Stimulated activated CD4-positive, alpha-beta T cell treated with anti-CD3 and anti-CD28 coated beads, Interleukin-15, amount 100 ng/mL, for 48 hours (primary cell): ENCODE measurements around the gene SHC3.

Experiments used
- DNase-seq, 2 donors: peaks; one replicate each; pipeline ENCODE4 v3.0.0-alpha.2; 2020; ENCODE audit warnings: low read depth in 2 of 2

The SHC3 gene

GRCh38 chr9:89054865-89055495 is 123.6 kb downstream of the SHC3 start:
- DNase-seq, result no peak

DNA sequence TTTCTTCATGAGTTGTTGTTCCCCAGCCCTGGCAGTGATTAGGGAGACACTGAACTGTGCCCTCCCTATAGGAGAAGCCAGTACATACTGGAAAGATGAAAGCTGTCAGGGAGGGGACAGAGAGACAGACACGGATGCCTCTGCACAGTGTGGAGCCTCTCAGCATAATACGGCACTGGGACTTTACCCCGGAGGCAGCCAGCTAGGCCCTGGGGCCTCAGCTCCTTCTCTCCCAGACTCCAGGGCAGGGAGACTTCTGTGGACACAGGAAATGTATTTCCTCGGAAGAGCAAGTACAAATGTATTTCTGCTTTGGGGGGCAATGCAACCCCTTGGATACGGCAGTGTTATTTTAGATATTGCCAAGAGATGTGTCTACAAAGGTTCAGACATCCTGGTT is 125.3 kb downstream of the SHC3 start:
- DNase-seq, result no peak

DNA sequence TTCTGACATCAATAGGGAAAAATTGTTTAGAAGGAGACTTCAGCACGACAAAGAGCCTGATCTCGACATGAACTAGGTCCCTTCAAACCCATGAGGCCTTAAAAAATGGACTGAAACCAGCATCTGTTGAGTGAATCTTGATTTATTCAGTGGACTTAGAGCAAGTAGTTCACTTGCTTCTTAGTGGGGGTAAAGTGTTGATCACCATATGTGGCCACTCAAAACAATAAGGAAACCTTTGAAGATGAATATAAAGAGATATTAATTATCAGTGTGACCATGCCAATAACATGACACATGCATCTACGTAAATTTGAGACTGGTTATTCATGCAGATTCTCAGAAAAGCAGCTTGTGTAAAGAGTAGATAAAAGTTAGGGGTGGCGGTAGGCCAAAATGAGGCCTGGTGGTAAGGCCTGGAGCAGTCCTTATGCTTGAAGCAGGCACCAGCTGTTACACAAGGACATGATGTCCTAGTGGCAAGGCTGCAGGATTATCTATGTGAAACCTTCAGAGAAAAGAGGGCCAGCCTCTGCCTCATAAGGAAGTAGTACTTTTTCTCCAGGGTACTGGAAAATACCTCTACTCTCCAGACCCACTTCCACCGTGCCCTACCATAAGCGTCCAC is 126.0 kb downstream of the SHC3 start:
- DNase-seq, result no peak

- no peak for DNase-seq
Measured at GRCh38 chr9:89051421-89052025, 127.1 kb downstream of the SHC3 start.

GRCh38 chr9:89049646-89050045 is 129.0 kb downstream of the SHC3 start:
- DNase-seq, result no peak

DNA sequence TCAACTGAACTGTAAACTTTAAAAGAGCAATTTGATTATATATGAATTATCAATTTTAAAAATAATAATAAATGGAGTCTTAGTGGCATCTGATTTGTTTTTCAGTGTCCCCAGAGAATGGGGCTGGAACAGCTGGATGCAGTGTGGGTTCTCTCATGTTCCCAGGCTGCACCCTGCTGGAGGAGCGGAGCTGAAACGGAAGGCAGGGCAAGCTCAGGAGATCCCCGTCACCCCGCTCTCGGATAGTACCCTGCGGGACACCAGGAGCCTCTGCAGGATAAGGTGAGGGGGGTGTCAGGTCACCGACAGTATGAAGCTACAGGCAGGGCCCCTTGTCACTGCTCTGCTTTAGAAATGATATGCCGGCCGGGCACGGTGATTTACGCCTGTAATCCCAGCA is 130.0 kb downstream of the SHC3 start:
- DNase-seq, result no peak

DNA sequence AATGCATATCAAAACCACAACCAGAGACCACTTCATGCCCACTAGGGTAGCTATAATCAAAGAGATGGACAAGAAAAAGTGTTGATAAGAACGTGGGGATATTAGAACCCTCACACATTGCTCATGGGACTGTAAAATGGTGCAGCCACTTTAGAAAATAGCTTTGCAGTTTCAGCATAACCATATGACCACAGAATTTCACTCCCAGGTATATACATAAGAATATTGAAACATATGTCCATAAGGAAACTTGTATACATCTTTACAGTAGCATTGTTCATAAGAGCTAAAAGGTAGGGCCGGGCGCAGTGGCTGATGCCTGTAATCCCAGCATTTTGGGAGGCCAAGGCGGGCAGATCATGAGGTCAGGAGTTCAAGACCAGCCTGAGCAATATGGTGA is 131.0 kb downstream of the SHC3 start:
- no peak for DNase-seq

DNA sequence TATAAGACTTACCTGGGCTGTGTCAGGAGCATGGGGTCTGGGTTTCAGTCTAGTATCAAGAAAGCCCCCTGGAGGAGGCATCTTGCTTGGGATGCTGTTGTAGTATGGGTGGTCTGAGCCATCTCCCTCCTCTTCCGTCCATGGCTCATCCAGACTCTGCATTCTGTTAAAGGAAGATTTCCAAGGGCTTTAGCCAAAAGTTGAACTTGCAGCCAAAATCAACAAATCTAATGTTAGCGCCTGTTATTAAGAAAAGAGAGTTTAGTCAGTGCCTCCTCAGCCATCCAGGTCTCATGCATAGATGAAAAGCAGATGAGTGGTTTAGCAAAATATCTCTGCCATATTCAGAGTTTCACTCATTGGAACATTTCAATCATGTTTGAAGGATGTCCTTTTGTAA is 131.8 kb downstream of the SHC3 start:
- DNase-seq, result no peak

DNA sequence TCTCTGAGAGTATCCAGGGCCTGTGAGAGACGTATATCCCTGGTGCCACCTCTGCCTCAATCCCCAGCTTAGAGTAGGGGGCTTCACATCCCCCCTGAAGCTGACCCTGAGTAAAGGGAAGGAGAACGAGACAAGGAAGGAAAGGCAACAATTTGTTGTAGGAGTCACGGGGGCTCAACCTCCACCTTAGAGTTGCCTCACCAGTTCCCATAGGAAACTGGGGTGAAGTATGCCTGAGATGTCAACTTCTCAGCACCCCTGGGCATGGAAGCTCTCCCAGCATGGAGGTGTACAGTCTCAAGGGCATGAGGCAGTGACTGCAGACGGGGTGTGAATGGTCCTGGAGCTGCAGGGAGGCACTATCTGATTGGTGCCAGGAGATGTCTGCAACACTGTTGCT is 133.7 kb downstream of the SHC3 start:
- no peak for DNase-seq

DNA sequence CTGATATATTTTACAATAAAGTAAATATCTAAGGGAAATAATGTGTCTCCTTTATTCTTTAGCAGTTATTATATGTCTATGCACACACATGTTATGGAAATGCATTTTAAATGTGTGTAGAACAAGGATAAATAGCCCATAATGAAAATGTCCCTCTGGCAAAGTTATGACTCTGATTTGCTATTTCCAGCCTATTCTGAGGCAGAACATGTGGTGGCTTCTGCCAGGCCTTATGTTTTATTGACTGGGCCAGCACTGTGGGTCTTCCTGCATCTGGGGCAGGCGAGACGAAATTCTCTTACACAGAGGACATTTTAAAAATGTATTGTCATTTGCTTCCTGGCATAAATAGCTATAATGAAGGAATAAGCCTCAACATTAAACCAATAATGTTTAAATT is 134.5 kb downstream of the SHC3 start:
- no peak for DNase-seq

- no peak for DNase-seq
Measured at GRCh38 chr9:89042984-89043383, 135.6 kb downstream of the SHC3 start.

DNA sequence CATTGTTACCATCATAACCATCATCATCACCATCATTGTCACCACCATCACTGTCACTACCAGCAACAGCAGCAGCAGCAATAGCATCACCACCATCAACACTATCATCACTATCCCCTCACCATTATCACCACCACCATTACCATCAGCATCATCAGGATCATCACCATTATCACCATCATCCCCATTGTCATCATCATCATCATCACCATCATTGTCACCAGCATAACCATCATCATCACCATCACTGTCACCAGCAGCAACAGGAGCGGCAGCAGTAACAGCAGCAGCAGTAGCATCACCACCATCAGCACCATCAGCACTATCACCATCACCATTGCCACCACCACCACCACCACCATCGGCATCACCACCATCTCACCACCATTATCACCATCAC is 139.0 kb downstream of the SHC3 start:
- DNase-seq, result no peak

GRCh38 chr9:89039104-89039465 is 139.5 kb downstream of the SHC3 start:
- DNase-seq, result no peak

GRCh38 chr9:89038382-89039103 is 140.1 kb downstream of the SHC3 start:
- DNase-seq, result no peak

DNA sequence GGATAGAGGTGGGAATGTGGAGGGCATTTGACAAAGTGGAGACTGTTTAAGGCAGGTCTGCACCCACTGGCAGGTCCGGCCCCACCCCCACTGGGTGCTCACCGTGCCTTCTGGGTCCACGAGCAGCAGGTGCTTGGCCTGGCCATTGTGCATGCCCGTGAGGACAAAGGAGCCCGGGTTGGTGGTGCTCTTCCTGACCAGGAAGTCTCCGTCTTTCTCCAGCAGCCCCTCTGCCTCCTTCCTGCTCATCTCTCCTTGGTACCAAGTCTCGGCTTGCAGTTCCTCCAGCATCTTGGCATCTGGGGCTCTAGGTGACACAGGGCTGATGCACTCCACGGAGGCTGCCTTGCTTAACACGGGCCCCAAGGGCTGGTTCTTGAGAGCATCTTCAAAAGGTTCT is 140.7 kb downstream of the SHC3 start:
- DNase-seq, result no peak

GRCh38 chr9:89037346-89037745 is 141.3 kb downstream of the SHC3 start:
- no peak for DNase-seq

- no peak for DNase-seq
Measured at GRCh38 chr9:89036891-89037290, 141.7 kb downstream of the SHC3 start.

GRCh38 chr9:89036383-89036782 is 142.2 kb downstream of the SHC3 start:
- DNase-seq, result no peak

DNA sequence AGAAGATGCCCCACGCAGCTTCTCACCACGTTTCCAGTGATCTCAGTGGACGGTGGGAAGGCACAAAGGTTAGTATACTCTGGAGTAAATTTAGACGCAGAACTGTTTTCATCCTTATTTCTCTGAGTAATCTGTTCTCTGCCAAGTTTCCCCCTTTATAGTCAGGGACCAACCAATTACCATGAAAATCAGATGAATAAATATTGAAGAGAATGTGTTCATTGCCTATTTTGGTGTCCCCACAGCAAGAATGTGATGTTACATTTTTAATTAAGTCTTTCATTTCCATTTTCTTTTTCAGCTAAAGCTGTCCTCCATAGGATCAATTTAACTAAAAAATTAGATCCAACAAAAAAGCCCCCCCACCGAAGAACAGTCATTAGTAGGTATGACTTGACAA is 146.0 kb downstream of the SHC3 start:
- no peak for DNase-seq

DNA sequence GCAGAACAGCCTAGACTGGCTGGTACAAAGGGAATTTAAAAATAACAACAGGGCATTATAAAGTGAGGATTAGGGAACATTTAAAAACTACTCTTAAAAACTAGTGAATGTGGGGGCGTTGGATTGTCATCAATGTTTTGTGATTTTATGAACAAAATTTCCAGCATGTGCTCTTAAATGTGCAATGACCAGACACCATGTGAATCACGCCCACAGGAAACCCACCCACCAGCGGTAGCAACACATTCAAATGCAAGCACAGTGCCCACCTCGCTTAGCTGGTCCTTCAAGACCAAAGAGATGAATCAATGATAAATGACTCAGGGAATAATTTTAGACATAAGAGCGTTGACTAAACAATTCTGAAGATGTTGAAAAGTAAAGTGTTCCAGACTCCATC is 146.4 kb downstream of the SHC3 start:
- DNase-seq, result no peak

- no peak for DNase-seq
Measured at GRCh38 chr9:89029788-89030187, 148.8 kb downstream of the SHC3 start.

- no peak for DNase-seq
Measured at GRCh38 chr9:89026876-89027275, 151.7 kb downstream of the SHC3 start.

DNA sequence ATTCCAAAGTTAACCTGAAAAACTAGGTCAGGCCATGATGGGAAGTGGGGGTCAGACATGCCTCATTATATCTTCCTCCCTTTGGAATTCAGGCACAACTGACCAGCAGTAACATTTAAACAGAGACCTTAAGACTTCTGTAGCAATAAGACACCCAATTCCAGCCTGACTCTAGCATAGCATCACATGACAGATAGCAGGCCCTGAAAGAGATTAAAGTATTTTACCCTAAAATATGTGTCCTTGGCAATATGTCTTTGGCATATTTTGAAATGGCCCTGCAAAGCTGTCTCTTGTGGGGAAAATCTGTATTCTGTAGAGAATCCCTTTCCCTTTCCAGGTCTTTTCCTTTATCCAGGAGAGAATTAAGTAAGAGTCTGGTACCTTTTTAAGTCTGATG is 153.1 kb downstream of the SHC3 start:
- no peak for DNase-seq
